Urinary bladder (tissue), 4 donors: ENCODE data around the gene ELOA2. TPM values are rescaled to one million over a fixed set of nuclear protein-coding genes. Genes with fewer than 3 reads are reported as not detected.
"Not testable (repeated sequence)": the region's sequence is repeated elsewhere in the genome, so short reads cannot be mapped to it uniquely, and the experiment has no call there.

Experiments used
- DNase-seq: peaks from one replicate; pipeline ENCODE4 v3.0.0-alpha.2; 2015; ENCODE audit errors: extremely low spot score
- H3K27ac ChIP-seq: one replicate; pipeline ENCODE4 v1.5.1; 2013; ENCODE audit warnings: low read depth, mild to moderate bottlenecking, moderate library complexity
- H3K36me3 ChIP-seq: one replicate; pipeline ENCODE4 v1.6.1; 2013; ENCODE audit warnings: mild to moderate bottlenecking, moderate library complexity; ENCODE audit not compliant: insufficient read depth
- H3K4me1 ChIP-seq: one replicate; pipeline ENCODE4 v1.6.1; 2013; ENCODE audit warnings: mild to moderate bottlenecking, moderate library complexity; ENCODE audit not compliant: insufficient read depth
- H3K4me3 ChIP-seq: one replicate; pipeline ENCODE4 v1.5.1; 2013; ENCODE audit warnings: low read depth, low read length
- WGBS: extraction: QIAGEN DNeasy Blood & Tissue Kit; methylation state at CpG from one replicate; pipeline ENCODE4 v1.1.7; 2013; 5-methylcytosine and 5-hydroxymethylcytosine counted together
- polyA plus RNA-seq: library from polyadenylated mRNA; stranded (reverse); fragments of 200-250 nt; gene quantifications from one replicate; pipeline ENCODE4 v1.2.3, GENCODE V29; 2013
- total RNA-seq: library from RNA; depleted of rRNA; stranded (reverse); fragments of >200 nt; gene quantifications from one replicate; pipeline ENCODE4 v1.2.3, GENCODE V29; 2014
- donor health status: healthy with polysubstance abuse.
- donor health status: healthy.

The ELOA2 gene
- not detected for total RNA-seq
- not detected for polyA plus RNA-seq

- Histone ChIP-seq H3K27ac (no peak within 1 kb of the TSS), H3K4me3 (no peak within 1 kb of the TSS), H3K4me1 (no peaks in the 10 kb centered on the region), H3K36me3 (no peaks in the 10 kb centered on the region)
- no peak for DNase-seq
- WGBS, result 94% methylated on average over 29 of the region's 29 CpGs
Observed at GRCh38 chr18:47035156-47035671, at the start of gene ELOA2. Gene ELOA2, minus strand, starts transcription at chr18:47035621. Its CDS starts 357 bp downstream, at chr18:47035264.

- no peaks in the 10 kb centered on the region for H3K36me3 ChIP-seq
- H3K4me3 ChIP-seq, result no peak overlapping the region
- H3K27ac ChIP-seq, result no peak overlapping the region
- 91% methylated on average over 2 of the region's 2 CpGs for WGBS
- DNase-seq, result no peak
- no peaks in the 10 kb centered on the region for H3K4me1 ChIP-seq
Observed at GRCh38 chr18:47081578-47081977, 46.2 kb upstream of the ELOA2 start.

- no peak for DNase-seq
- WGBS, result 98% methylated on average over 2 of the region's 2 CpGs
- Histone ChIP-seq H3K36me3 (no peaks in the 10 kb centered on the region), H3K27ac (no peak overlapping the region), H3K4me3 (no peak overlapping the region), H3K4me1 (no peaks in the 10 kb centered on the region)
Observed at GRCh38 chr18:47080872-47081271, 45.5 kb upstream of the ELOA2 start.

- WGBS, result 77% methylated on average over 7 of the region's 7 CpGs
- Histone ChIP-seq H3K27ac (no peak overlapping the region), H3K36me3 (no peaks in the 10 kb centered on the region)
Observed at GRCh38 chr18:47077111-47077510, 41.7 kb upstream of the ELOA2 start.

GRCh38 chr18:47075098-47075883 lies 39.9 kb upstream of the ELOA2 start:
- no peak overlapping the region for H3K27ac ChIP-seq
- H3K36me3 ChIP-seq, result no peaks in the 10 kb centered on the region

More at GRCh38 chr18:47077111-47077510, 41.7 kb upstream of the ELOA2 start:
- H3K4me1 ChIP-seq, result no peaks in the 10 kb centered on the region
- DNase-seq, result no peak
- H3K4me3 ChIP-seq, result no peak overlapping the region

GRCh38 chr18:47067648-47068047 lies 32.2 kb upstream of the ELOA2 start:
- DNase-seq, result no peak
- no peaks in the 10 kb centered on the region for H3K36me3 ChIP-seq
- H3K27ac ChIP-seq, result no peak overlapping the region
- H3K4me3 ChIP-seq, result no peak overlapping the region
- no peaks in the 10 kb centered on the region for H3K4me1 ChIP-seq
- WGBS, result 70% methylated on average over 3 of the region's 3 CpGs

More at GRCh38 chr18:47075098-47075883, 39.9 kb upstream of the ELOA2 start:
- WGBS, result 37% methylated on average over 13 of the region's 13 CpGs
- no peak overlapping the region for H3K4me3 ChIP-seq
- DNase-seq, result peak; percentile 2
- H3K4me1 ChIP-seq, result no peaks in the 10 kb centered on the region

GRCh38 chr18:47063096-47063495 lies 27.7 kb upstream of the ELOA2 start:
- 85% methylated on average over 8 of the region's 8 CpGs for WGBS

GRCh38 chr18:47062471-47062870 lies 27.1 kb upstream of the ELOA2 start:
- Histone ChIP-seq H3K36me3 (no peaks in the 10 kb centered on the region), H3K4me3 (no peak overlapping the region), H3K4me1 (no peaks in the 10 kb centered on the region), H3K27ac (no peak overlapping the region)
- DNase-seq, result no peak
- 41% methylated on average over 2 of the region's 2 CpGs for WGBS

More at GRCh38 chr18:47063096-47063495, 27.7 kb upstream of the ELOA2 start:
- Histone ChIP-seq H3K27ac (no peak overlapping the region), H3K4me3 (no peak overlapping the region), H3K36me3 (no peaks in the 10 kb centered on the region), H3K4me1 (no peaks in the 10 kb centered on the region)
- no peak for DNase-seq

GRCh38 chr18:47054369-47054768 lies 18.9 kb upstream of the ELOA2 start:
- Histone ChIP-seq H3K36me3 (no peaks in the 10 kb centered on the region), H3K4me1 (no peaks in the 10 kb centered on the region), H3K27ac (no peak overlapping the region), H3K4me3 (no peak overlapping the region)
- WGBS, result 73% methylated on average over 5 of the region's 5 CpGs
- no peak for DNase-seq

GRCh38 chr18:47050468-47050867 lies 15.0 kb upstream of the ELOA2 start:
- peak; percentile 3 for DNase-seq
- 22% methylated on average over 7 of the region's 7 CpGs for WGBS
- no peaks in the 10 kb centered on the region for H3K4me1 ChIP-seq
- H3K36me3 ChIP-seq, result no peaks in the 10 kb centered on the region
- H3K27ac ChIP-seq, result no peak overlapping the region
- no peak overlapping the region for H3K4me3 ChIP-seq

GRCh38 chr18:47040982-47041381 lies 5.6 kb upstream of the ELOA2 start:
- Histone ChIP-seq H3K4me1 (no peaks in the 10 kb centered on the region), H3K36me3 (no peaks in the 10 kb centered on the region), H3K4me3 (no peak overlapping the region), H3K27ac (no peak overlapping the region)
- DNase-seq, result no peak
- 95% methylated on average over 6 of the region's 6 CpGs for WGBS

GRCh38 chr18:47036927-47037578 lies 1.6 kb upstream of the ELOA2 start:
- Histone ChIP-seq H3K27ac (no peak overlapping the region), H3K36me3 (no peaks in the 10 kb centered on the region), H3K4me3 (no peak overlapping the region), H3K4me1 (no peaks in the 10 kb centered on the region)
- WGBS, result 85% methylated on average over 3 of the region's 3 CpGs
- DNase-seq, result no peak

- Histone ChIP-seq H3K36me3 (no peaks in the 10 kb centered on the region), H3K4me3 (no peak overlapping the region), H3K4me1 (no peaks in the 10 kb centered on the region), H3K27ac (no peak overlapping the region)
- 76% methylated on average over 2 of the region's 2 CpGs for WGBS
- DNase-seq, result no peak
Observed at GRCh38 chr18:47036298-47036874, 965 bp upstream of the ELOA2 start.

GRCh38 chr18:47034591-47034990 lies 830 bp downstream of the ELOA2 start:
- 93% methylated on average over 28 of the region's 28 CpGs for WGBS
- H3K4me3 ChIP-seq, DNase-seq, H3K4me1 ChIP-seq, H3K27ac ChIP-seq, H3K36me3 ChIP-seq: not testable (repeated sequence)
